HEK293 (cell line): ENCODE results near the gene LBHD2.

ENCODE experiments used
- CTCF ChIA-PET: fragments of 350-600 bp; formaldehyde crosslinking; extraction: SDS; loops from one replicate; lab custom pipeline; 2021; ENCODE audit warnings: antibody characterized with exemption; lab: Yijun Ruan, JAX
- POLR2A ChIA-PET: fragments of 300-600 bp; formaldehyde crosslinking; extraction: SDS; loops from one replicate; lab custom pipeline; 2020; ENCODE audit warnings: antibody characterized with exemption, inconsistent platforms; lab: Yijun Ruan, JAX
- H3K27ac ChIP-seq: fragments of 200-500 bp; sonication (Bioruptor generic); 2 replicates; pipeline ENCODE4 v1.5.1; 2014; ENCODE audit warnings: low read depth, low read length, control low read depth, inconsistent platforms; ENCODE audit errors: extremely low read depth
- H3K36me3 ChIP-seq, 2 experiments: fragments of 200-500 bp in 1 of 2; sonication (Bioruptor generic) in 1 of 2; 1 replicate in 1 of 2; 2 replicates in 1 of 2; pipeline ENCODE4 v1.5.1; 2014 to 2017; ENCODE audit warnings: inconsistent platforms in 2 of 2, low read length in 2 of 2; ENCODE audit not compliant: control insufficient read depth in 2 of 2, insufficient read depth in 1 of 2
- H3K4me1 ChIP-seq: fragments of 200-500 bp; sonication (Bioruptor generic); 2 replicates; pipeline ENCODE4 v1.5.1; 2014; ENCODE audit warnings: mild to moderate bottlenecking, low read length, inconsistent platforms; ENCODE audit not compliant: control insufficient read depth, insufficient read depth
- H3K4me3 ChIP-seq: 2 replicates; pipeline ENCODE4 v1.5.1; 2011; ENCODE audit warnings: low read depth, mild to moderate bottlenecking, control low read depth, low read length, moderate library complexity
- H3K9me3 ChIP-seq: fragments of 200-500 bp; sonication (Bioruptor generic); 2 replicates; pipeline ENCODE4 v1.5.1; 2014; ENCODE audit warnings: low read depth, low read length, inconsistent platforms; ENCODE audit not compliant: control insufficient read depth, insufficient read depth
- GLI4 ChIP-seq: fragments of 450-650 bp; formaldehyde crosslinking; IDR thresholded peaks from 2 replicates; pipeline ENCODE4 v1.5.1; 2016; ENCODE audit warnings: missing biosample characterization, missing genetic modification characterization
- GLIS1 ChIP-seq: fragments of 450-650 bp; formaldehyde crosslinking; IDR thresholded peaks from 2 replicates; pipeline ENCODE4 v1.5.1; 2016; ENCODE audit warnings: missing biosample characterization, missing genetic modification characterization
- KLF16 ChIP-seq: fragments of 450-650 bp; formaldehyde crosslinking; IDR thresholded peaks from 2 replicates; pipeline ENCODE4 v1.5.1; 2017; ENCODE audit warnings: missing biosample characterization, missing genetic modification characterization
- OSR2 ChIP-seq: fragments of 450-650 bp; formaldehyde crosslinking; IDR thresholded peaks from 2 replicates; pipeline ENCODE4 v1.5.1; 2016; ENCODE audit warnings: missing biosample characterization, missing genetic modification characterization
- OVOL3 ChIP-seq: fragments of 450-650 bp; formaldehyde crosslinking; IDR thresholded peaks from 2 replicates; pipeline ENCODE4 v1.5.1; 2016; ENCODE audit warnings: missing biosample characterization, missing genetic modification characterization
- SP2 ChIP-seq: fragments of 450-650 bp; formaldehyde crosslinking; IDR thresholded peaks from 2 replicates; pipeline ENCODE4 v1.5.1; 2016; ENCODE audit warnings: missing biosample characterization, missing genetic modification characterization
- SP7 ChIP-seq: fragments of 450-650 bp; formaldehyde crosslinking; IDR thresholded peaks from 2 replicates; pipeline ENCODE4 v1.5.1; 2016; ENCODE audit warnings: missing biosample characterization, missing genetic modification characterization
- TRIM28 ChIP-seq: IDR thresholded peaks from 2 replicates; pipeline ENCODE4 v1.6.1; 2011; ENCODE audit warnings: low read length, control low read depth, borderline replicate concordance
- WT1 ChIP-seq: fragments of 450-650 bp; formaldehyde crosslinking; IDR thresholded peaks from 2 replicates; pipeline ENCODE4 v1.5.1; 2016; ENCODE audit warnings: missing biosample characterization, missing genetic modification characterization
- ZBTB17 ChIP-seq: fragments of 450-650 bp; formaldehyde crosslinking; IDR thresholded peaks from 2 replicates; pipeline ENCODE4 v1.5.1; 2016; ENCODE audit warnings: missing biosample characterization, missing genetic modification characterization
- ZBTB20 ChIP-seq: fragments of 450-650 bp; formaldehyde crosslinking; IDR thresholded peaks from 2 replicates; pipeline ENCODE4 v1.5.1; 2016; ENCODE audit warnings: missing biosample characterization, missing genetic modification characterization
- ZFP41 ChIP-seq: fragments of 450-650 bp; formaldehyde crosslinking; IDR thresholded peaks from 2 replicates; pipeline ENCODE4 v1.5.1; 2016; ENCODE audit warnings: missing biosample characterization, missing genetic modification characterization, borderline replicate concordance
- ZNF133 ChIP-seq: fragments of 450-650 bp; formaldehyde crosslinking; IDR thresholded peaks from 2 replicates; pipeline ENCODE4 v1.5.1; 2016; ENCODE audit warnings: missing biosample characterization, missing genetic modification characterization
- ZNF140 ChIP-seq: fragments of 450-650 bp; formaldehyde crosslinking; IDR thresholded peaks from 2 replicates; pipeline ENCODE4 v1.5.1; 2016; ENCODE audit warnings: missing biosample characterization, missing genetic modification characterization
- ZNF341 ChIP-seq: fragments of 450-650 bp; formaldehyde crosslinking; IDR thresholded peaks from 2 replicates; pipeline ENCODE4; 2016; ENCODE audit warnings: low read depth, missing biosample characterization, missing genetic modification characterization
- ZNF48 ChIP-seq: fragments of 450-650 bp; formaldehyde crosslinking; IDR thresholded peaks from 2 replicates; pipeline ENCODE4 v1.5.1; 2016; ENCODE audit warnings: missing biosample characterization, missing genetic modification characterization
- ZNF561 ChIP-seq: fragments of 450-650 bp; IDR thresholded peaks from 2 replicates; pipeline ENCODE4 v1.5.1; 2018; ENCODE audit warnings: missing biosample characterization, missing genetic modification characterization, borderline replicate concordance
- ZNF571 ChIP-seq: fragments of 450-650 bp; formaldehyde crosslinking; IDR thresholded peaks from 2 replicates; pipeline ENCODE4 v1.5.0; 2017; ENCODE audit warnings: missing biosample characterization, missing genetic modification characterization
- ZNF610 ChIP-seq: fragments of 450-650 bp; formaldehyde crosslinking; IDR thresholded peaks from 2 replicates; pipeline ENCODE4 v1.5.1; 2016; ENCODE audit warnings: missing biosample characterization, missing genetic modification characterization, borderline replicate concordance
- ZNF747 ChIP-seq: fragments of 450-650 bp; formaldehyde crosslinking; IDR thresholded peaks from 2 replicates; pipeline ENCODE4 v1.5.1; 2016; ENCODE audit warnings: missing biosample characterization, missing genetic modification characterization
- ZNF791 ChIP-seq: fragments of 450-650 bp; formaldehyde crosslinking; IDR thresholded peaks from 2 replicates; pipeline ENCODE4 v1.5.1; 2016; ENCODE audit warnings: missing biosample characterization, missing genetic modification characterization
- ZXDB ChIP-seq: fragments of 450-650 bp; formaldehyde crosslinking; IDR thresholded peaks from 2 replicates; pipeline ENCODE4 v1.5.1; 2016; ENCODE audit warnings: missing biosample characterization, missing genetic modification characterization
- TF ChIP-seq, protein P1 (sequence below): fragments of 450-650 bp; formaldehyde crosslinking; IDR thresholded peaks from 2 replicates; pipeline ENCODE4 v1.5.1; 2017; ENCODE audit warnings: missing biosample characterization, missing genetic modification characterization
- TF ChIP-seq, protein P2 (sequence below): fragments of 450-650 bp; formaldehyde crosslinking; IDR thresholded peaks from 2 replicates; pipeline ENCODE4 v1.5.1; 2016; ENCODE audit warnings: missing biosample characterization, missing genetic modification characterization
- TF ChIP-seq, protein P3 (sequence below): fragments of 450-650 bp; formaldehyde crosslinking; IDR thresholded peaks from 2 replicates; pipeline ENCODE4 v1.5.1; 2016; ENCODE audit warnings: missing biosample characterization, missing genetic modification characterization
- TF ChIP-seq, protein P4 (sequence below): fragments of 450-650 bp; formaldehyde crosslinking; IDR thresholded peaks from 2 replicates; pipeline ENCODE4 v1.5.1; 2016; ENCODE audit warnings: missing biosample characterization, missing genetic modification characterization

The LBHD2 gene

DNA sequence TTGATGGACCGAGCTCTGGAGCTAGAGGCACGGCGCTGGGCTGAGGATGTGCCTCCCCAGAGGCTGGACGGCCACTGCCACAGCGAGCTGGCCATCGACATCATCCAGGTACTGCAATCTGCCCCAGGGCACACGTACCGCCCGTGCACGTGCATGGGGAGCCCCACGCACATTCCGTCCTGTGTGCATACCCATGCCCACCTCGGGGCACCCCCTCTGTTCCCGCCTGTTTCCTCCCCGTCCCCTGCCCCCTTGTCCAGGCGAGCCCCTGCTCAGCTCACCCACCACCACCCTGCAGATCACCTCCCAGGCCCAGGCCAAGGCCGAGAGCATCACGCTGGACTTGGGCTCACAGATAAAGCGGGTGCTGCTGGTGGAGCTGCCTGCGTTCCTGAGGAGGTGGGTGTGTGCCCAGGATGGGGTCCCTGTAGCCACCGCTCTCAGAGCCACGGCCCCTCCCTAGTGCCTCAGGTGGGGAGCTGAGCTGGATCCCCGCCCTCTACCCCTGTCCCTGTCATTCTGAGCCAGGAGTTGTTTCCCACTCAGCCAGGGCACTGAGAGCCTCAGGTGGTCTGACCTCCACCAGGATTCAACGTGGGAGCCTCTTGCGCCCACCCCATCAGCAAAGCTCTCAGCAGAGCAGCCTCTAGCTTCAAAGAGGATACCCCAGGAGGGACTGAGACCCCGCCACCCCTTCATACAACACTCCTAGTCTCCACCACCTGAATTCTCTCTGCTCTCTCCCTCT, 46.2 kb downstream of the LBHD2 start:
- ChIA-PET CTCF (interaction anchor here (0.5 to 3.2 kb wide), 5 partner anchors 10 to 436 kb away, joined by 3 to 19 read pairs (median 4); no protein-coding TSS in a partner anchor), POLR2A (no interaction called here)
- peak; percentile 86 for TF ChIP-seq GLIS1 (tag by site-specific recombination)
- TF ChIP-seq ZNF747 = no peak
- Histone ChIP-seq H3K9me3 (no peaks in the 10 kb centered on the region), H3K36me3 (peaks cover 0 to 25% of the 10 kb centered on the region in 2 experiments; a peak in 1 of 3 replicates), H3K27ac (peak overlapping the region; percentile 34), H3K4me1 (peaks cover 8% of the 10 kb centered on the region; the same call in 1 of the 2 replicates), H3K4me3 (no peak overlapping the region)

DNA sequence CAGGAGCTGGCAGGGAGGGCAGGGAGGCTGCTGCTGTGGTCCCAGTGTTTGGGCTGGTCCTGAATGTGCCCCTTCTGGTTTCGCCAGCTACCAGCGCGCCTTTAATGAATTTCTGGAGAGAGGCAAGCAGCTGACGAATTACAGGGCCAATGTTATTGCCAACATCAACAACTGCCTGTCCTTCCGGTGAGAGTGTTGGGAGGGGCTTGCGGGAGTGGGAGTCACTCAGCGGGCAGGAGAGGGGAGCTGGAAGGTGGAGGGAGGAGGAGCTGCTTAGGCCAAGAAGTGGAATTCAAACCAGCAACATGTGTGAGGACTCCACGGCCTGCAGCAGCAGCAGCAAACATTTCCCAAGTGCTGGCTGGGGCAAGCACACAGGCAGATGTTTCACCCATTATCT, 47.0 kb downstream of the LBHD2 start:
- Histone ChIP-seq H3K4me1 (peaks cover 8% of the 10 kb centered on the region; the same call in 1 of the 2 replicates), H3K9me3 (no peaks in the 10 kb centered on the region), H3K27ac (peak overlapping the region; percentile 34), H3K4me3 (no peak overlapping the region), H3K36me3 (peaks cover 0 to 26% of the 10 kb centered on the region in 2 experiments; a peak in 1 of 3 replicates)
- CTCF ChIA-PET = interaction anchor here (1.1 to 3.2 kb wide), 4 partner anchors 10 to 437 kb away, joined by 3 to 19 read pairs (median 10); no protein-coding TSS in a partner anchor
- POLR2A ChIA-PET = no interaction called here
- TF ChIP-seq SP2 (tag by site-specific recombination) (peak; percentile 66), WT1 (tag by site-specific recombination) (peak; percentile 80), ZNF571 (tag by site-specific recombination) (no peak), ZNF610 (tag by site-specific recombination) (no peak), ZNF140 (tag by site-specific recombination) (no peak), ZNF133 (tag by site-specific recombination) (no peak), ZNF561 (tag by site-specific recombination) (peak; percentile 84; the same call in 1 of the 2 replicates), GLI4 (tag by site-specific recombination) (no peak), ZNF341 (tag by site-specific recombination) (no peak), ZBTB20 (tag by site-specific recombination) (no peak; the same call in 1 of the 2 replicates), SP7 (tag by site-specific recombination) (0 out of 2 replicates have a peak, but pooled peaks have one; percentile 21), ZXDB (tag by site-specific recombination) (no peak), ZBTB17 (peak; percentile 71), ZFP41 (tag by site-specific recombination) (no peak), ZNF791 (tag by site-specific recombination) (no peak), ZNF48 (tag by site-specific recombination) (no peak), OSR2 (peak; percentile 67), OVOL3 (no peak), KLF16 (tag by site-specific recombination) (no peak), TRIM28 (no peak)
- TF ChIP-seq, protein P1, sequence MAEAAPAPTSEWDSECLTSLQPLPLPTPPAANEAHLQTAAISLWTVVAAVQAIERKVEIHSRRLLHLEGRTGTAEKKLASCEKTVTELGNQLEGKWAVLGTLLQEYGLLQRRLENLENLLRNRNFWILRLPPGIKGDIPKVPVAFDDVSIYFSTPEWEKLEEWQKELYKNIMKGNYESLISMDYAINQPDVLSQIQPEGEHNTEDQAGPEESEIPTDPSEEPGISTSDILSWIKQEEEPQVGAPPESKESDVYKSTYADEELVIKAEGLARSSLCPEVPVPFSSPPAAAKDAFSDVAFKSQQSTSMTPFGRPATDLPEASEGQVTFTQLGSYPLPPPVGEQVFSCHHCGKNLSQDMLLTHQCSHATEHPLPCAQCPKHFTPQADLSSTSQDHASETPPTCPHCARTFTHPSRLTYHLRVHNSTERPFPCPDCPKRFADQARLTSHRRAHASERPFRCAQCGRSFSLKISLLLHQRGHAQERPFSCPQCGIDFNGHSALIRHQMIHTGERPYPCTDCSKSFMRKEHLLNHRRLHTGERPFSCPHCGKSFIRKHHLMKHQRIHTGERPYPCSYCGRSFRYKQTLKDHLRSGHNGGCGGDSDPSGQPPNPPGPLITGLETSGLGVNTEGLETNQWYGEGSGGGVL (tag by site-specific recombination) = peak; percentile 97
- TF ChIP-seq, protein P2, sequence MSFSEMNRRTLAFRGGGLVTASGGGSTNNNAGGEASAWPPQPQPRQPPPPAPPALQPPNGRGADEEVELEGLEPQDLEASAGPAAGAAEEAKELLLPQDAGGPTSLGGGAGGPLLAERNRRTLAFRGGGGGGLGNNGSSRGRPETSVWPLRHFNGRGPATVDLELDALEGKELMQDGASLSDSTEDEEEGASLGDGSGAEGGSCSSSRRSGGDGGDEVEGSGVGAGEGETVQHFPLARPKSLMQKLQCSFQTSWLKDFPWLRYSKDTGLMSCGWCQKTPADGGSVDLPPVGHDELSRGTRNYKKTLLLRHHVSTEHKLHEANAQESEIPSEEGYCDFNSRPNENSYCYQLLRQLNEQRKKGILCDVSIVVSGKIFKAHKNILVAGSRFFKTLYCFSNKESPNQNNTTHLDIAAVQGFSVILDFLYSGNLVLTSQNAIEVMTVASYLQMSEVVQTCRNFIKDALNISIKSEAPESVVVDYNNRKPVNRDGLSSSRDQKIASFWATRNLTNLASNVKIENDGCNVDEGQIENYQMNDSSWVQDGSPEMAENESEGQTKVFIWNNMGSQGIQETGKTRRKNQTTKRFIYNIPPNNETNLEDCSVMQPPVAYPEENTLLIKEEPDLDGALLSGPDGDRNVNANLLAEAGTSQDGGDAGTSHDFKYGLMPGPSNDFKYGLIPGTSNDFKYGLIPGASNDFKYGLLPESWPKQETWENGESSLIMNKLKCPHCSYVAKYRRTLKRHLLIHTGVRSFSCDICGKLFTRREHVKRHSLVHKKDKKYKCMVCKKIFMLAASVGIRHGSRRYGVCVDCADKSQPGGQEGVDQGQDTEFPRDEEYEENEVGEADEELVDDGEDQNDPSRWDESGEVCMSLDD (tag by site-specific recombination) = 0 out of 2 replicates have a peak, but pooled peaks have one; percentile 18
- TF ChIP-seq, protein P3, sequence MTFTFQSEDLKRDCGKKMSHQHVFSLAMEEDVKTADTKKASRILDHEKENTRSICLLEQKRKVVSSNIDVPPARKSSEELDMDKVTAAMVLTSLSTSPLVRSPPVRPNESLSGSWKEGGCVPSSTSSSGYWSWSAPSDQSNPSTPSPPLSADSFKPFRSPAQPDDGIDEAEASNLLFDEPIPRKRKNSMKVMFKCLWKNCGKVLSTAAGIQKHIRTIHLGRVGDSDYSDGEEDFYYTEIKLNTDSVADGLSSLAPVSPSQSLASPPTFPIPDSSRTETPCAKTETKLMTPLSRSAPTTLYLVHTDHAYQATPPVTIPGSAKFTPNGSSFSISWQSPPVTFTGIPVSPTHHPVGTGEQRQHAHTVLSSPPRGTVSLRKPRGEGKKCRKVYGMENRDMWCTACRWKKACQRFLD (tag by site-specific recombination) = no peak
- TF ChIP-seq, protein P4, sequence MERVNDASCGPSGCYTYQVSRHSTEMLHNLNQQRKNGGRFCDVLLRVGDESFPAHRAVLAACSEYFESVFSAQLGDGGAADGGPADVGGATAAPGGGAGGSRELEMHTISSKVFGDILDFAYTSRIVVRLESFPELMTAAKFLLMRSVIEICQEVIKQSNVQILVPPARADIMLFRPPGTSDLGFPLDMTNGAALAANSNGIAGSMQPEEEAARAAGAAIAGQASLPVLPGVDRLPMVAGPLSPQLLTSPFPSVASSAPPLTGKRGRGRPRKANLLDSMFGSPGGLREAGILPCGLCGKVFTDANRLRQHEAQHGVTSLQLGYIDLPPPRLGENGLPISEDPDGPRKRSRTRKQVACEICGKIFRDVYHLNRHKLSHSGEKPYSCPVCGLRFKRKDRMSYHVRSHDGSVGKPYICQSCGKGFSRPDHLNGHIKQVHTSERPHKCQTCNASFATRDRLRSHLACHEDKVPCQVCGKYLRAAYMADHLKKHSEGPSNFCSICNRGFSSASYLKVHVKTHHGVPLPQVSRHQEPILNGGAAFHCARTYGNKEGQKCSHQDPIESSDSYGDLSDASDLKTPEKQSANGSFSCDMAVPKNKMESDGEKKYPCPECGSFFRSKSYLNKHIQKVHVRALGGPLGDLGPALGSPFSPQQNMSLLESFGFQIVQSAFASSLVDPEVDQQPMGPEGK (tag by site-specific recombination) = peak; percentile 80
